H9 (cell line): Measurements from ENCODE around the gene ONECUT1. TPM values are rescaled to one million over a fixed set of nuclear protein-coding genes. Genes with fewer than 3 reads are reported as not detected.

Source experiments
- DNase-seq: peaks from one replicate; pipeline ENCODE4 v3.0.0-alpha.2; 2017
- H2AFZ ChIP-seq: one replicate; pipeline ENCODE4 v1.6.1; 2013; ENCODE audit warnings: mild to moderate bottlenecking, low read length, control low read depth, moderate library complexity
- H2AK5ac ChIP-seq: 2 replicates; pipeline ENCODE4 v1.6.1; 2013; ENCODE audit warnings: low read length, control low read depth, mixed read lengths; ENCODE audit not compliant: insufficient read length
- H2BK120ac ChIP-seq: one replicate; pipeline ENCODE4 v1.6.1; 2013; ENCODE audit warnings: low read depth, mild to moderate bottlenecking, low read length, control low read depth, inconsistent platforms; ENCODE audit not compliant: poor library complexity, severe bottlenecking
- H2BK12ac ChIP-seq: 2 replicates; pipeline ENCODE4 v1.6.1; 2013; ENCODE audit warnings: low read length, control low read depth, mixed read lengths, low read depth; ENCODE audit not compliant: insufficient read length
- H2BK15ac ChIP-seq: 2 replicates; pipeline ENCODE4 v1.6.1; 2013; ENCODE audit warnings: low read depth, low read length, control low read depth
- H2BK20ac ChIP-seq: one replicate; pipeline ENCODE4 v1.6.1; 2013; ENCODE audit warnings: low read depth, mild to moderate bottlenecking, low read length, control low read depth, inconsistent platforms; ENCODE audit not compliant: poor library complexity, severe bottlenecking
- H2BK5ac ChIP-seq: 2 replicates; pipeline ENCODE4 v1.6.1; 2013; ENCODE audit warnings: low read length, control low read depth, mixed read lengths; ENCODE audit not compliant: insufficient read length
- H3K14ac ChIP-seq: 2 replicates; pipeline ENCODE4 v1.6.1; 2013; ENCODE audit warnings: low read length, control low read depth; ENCODE audit not compliant: insufficient read depth
- H3K18ac ChIP-seq: 2 replicates; pipeline ENCODE4 v1.6.1; 2013; ENCODE audit warnings: low read depth, mild to moderate bottlenecking, mixed read lengths, low read length, control low read depth; ENCODE audit not compliant: insufficient read length
- H3K23ac ChIP-seq: 2 replicates; pipeline ENCODE4 v1.6.1; 2013; ENCODE audit warnings: low read length, control low read depth, mixed read lengths, low read depth; ENCODE audit not compliant: insufficient read length
- H3K23me2 ChIP-seq: 2 replicates; pipeline ENCODE4 v1.6.1; 2013; ENCODE audit warnings: low read depth, mild to moderate bottlenecking, mixed read lengths, low read length, control low read depth; ENCODE audit not compliant: insufficient read length, poor library complexity, severe bottlenecking
- H3K27ac ChIP-seq: 2 replicates; pipeline ENCODE4 v1.5.1; 2013; ENCODE audit warnings: low read length, control low read depth, mixed read lengths, low read depth; ENCODE audit not compliant: insufficient read length
- H3K27me3 ChIP-seq: 2 replicates; pipeline ENCODE4 v1.6.1; 2013; ENCODE audit warnings: low read length, control low read depth, inconsistent platforms; ENCODE audit not compliant: insufficient read depth
- H3K4ac ChIP-seq: 2 replicates; pipeline ENCODE4 v1.6.1; 2013; ENCODE audit warnings: low read depth, mild to moderate bottlenecking, control low read depth, inconsistent platforms, low read length, moderate library complexity
- H3K4me1 ChIP-seq: 2 replicates; pipeline ENCODE4 v1.6.1; 2013; ENCODE audit warnings: low read length, control low read depth, inconsistent platforms; ENCODE audit not compliant: insufficient read depth
- H3K4me2 ChIP-seq: 2 replicates; pipeline ENCODE4 v1.6.1; 2013; ENCODE audit warnings: low read length, control low read depth, mixed read lengths; ENCODE audit not compliant: insufficient read length, insufficient read depth
- H3K56ac ChIP-seq: 2 replicates; pipeline ENCODE4 v1.6.1; 2013; ENCODE audit warnings: low read depth, mild to moderate bottlenecking, mixed read lengths, low read length, control low read depth; ENCODE audit not compliant: insufficient read length
- H3K79me1 ChIP-seq: 2 replicates; pipeline ENCODE4 v1.6.1; 2013; ENCODE audit warnings: low read depth, mild to moderate bottlenecking, moderate library complexity, low read length, control low read depth, inconsistent platforms; ENCODE audit not compliant: insufficient read depth, poor library complexity, severe bottlenecking
- H3K79me2 ChIP-seq: 2 replicates; pipeline ENCODE4 v1.6.1; 2013; ENCODE audit warnings: low read length, control low read depth, inconsistent platforms; ENCODE audit not compliant: insufficient read depth
- H3K9ac ChIP-seq: 2 replicates; pipeline ENCODE4 v1.6.1; 2013; ENCODE audit warnings: low read length, control low read depth, mixed read lengths; ENCODE audit not compliant: insufficient read length; ENCODE audit errors: extremely low read depth
- H3K9me3 ChIP-seq: one replicate; pipeline ENCODE4 v1.6.1; 2013; ENCODE audit warnings: low read depth, low read length, inconsistent platforms; ENCODE audit not compliant: control insufficient read depth
- H3T11ph ChIP-seq: one replicate; pipeline ENCODE4 v1.6.1; 2013; ENCODE audit warnings: mild to moderate bottlenecking, low read length, control low read depth, inconsistent platforms
- H4K20me1 ChIP-seq: one replicate; pipeline ENCODE4 v1.6.1; 2013; ENCODE audit not compliant: control insufficient read depth, insufficient read length, insufficient read depth
- H4K5ac ChIP-seq: 2 replicates; pipeline ENCODE4 v1.6.1; 2013; ENCODE audit warnings: low read depth, mild to moderate bottlenecking, mixed read lengths, low read length, control low read depth; ENCODE audit not compliant: insufficient read length
- H4K8ac ChIP-seq: replicated peaks from 2 replicates; pipeline ENCODE4 v1.6.1; 2013; ENCODE audit warnings: low read length, control low read depth, mixed read lengths, low read depth; ENCODE audit not compliant: insufficient read length
- H4K91ac ChIP-seq: 2 replicates; pipeline ENCODE4 v1.6.1; 2013; ENCODE audit warnings: low read depth, mild to moderate bottlenecking, moderate library complexity, mixed read lengths, low read length, control low read depth; ENCODE audit not compliant: insufficient read length
- H3K27ac Mint-ChIP-seq, 3 experiments: 2 replicates in 2 of 3; 3 replicates in 1 of 3; pipeline ENCODE4 v1.8.0; 2020 to 2021; ENCODE audit warnings: mixed read lengths in 3 of 3, mild to moderate bottlenecking in 1 of 3, moderate library complexity in 1 of 3
- H3K27me3 Mint-ChIP-seq: 2 replicates; pipeline ENCODE4 v1.8.0; 2021; ENCODE audit warnings: low read depth, mild to moderate bottlenecking, moderate library complexity, mixed read lengths
- H3K36me3 Mint-ChIP-seq, 3 experiments: 2 replicates in 2 of 3; 3 replicates in 1 of 3; pipeline ENCODE4 v1.8.0; 2020 to 2021; ENCODE audit warnings: low read depth in 3 of 3, mixed read lengths in 3 of 3; ENCODE audit not compliant: insufficient read depth in 1 of 3
- H3K4me1 Mint-ChIP-seq, 2 experiments: 2 replicates each; pipeline ENCODE4 v1.8.0; 2020; ENCODE audit warnings: mixed read lengths in 2 of 2
- H3K4me3 Mint-ChIP-seq, 2 experiments: 2 replicates in 1 of 2; 3 replicates in 1 of 2; pipeline ENCODE4 v1.8.0; 2020 to 2021; ENCODE audit warnings: mild to moderate bottlenecking in 2 of 2, mixed read lengths in 2 of 2, moderate library complexity in 1 of 2
- H3K9me3 Mint-ChIP-seq, 2 experiments: 2 replicates in 1 of 2; 3 replicates in 1 of 2; pipeline ENCODE4 v1.8.0; 2020; ENCODE audit warnings: mild to moderate bottlenecking in 2 of 2, mixed read lengths in 2 of 2, moderate library complexity in 1 of 2
- WGBS: extraction: QIAGEN DNeasy Blood & Tissue Kit; methylation state at CpG from one replicate; pipeline ENCODE4 v1.1.7; 2013; ENCODE audit warnings: missing lambda C conversion rate, low lambda C conversion rate, mixed read lengths; ENCODE audit not compliant: insufficient read length; ENCODE audit errors: extremely low coverage; 5-methylcytosine and 5-hydroxymethylcytosine counted together
- total RNA-seq: library from RNA; stranded (reverse); gene quantifications from 2 replicates; pipeline ENCODE4 v1.2.1, GENCODE V29; 2021
- TF ChIP-seq, protein P1 (sequence below): fragments of 200-600 bp; sonication (generic); conservative IDR thresholded peaks from 3 replicates; pipeline ENCODE4 v1.8.0; 2021; ENCODE audit warnings: antibody characterized with exemption, mild to moderate bottlenecking

The ONECUT1 gene
- total RNA-seq, 1 experiment from 2014 or later: 14.1 TPM

DNA sequence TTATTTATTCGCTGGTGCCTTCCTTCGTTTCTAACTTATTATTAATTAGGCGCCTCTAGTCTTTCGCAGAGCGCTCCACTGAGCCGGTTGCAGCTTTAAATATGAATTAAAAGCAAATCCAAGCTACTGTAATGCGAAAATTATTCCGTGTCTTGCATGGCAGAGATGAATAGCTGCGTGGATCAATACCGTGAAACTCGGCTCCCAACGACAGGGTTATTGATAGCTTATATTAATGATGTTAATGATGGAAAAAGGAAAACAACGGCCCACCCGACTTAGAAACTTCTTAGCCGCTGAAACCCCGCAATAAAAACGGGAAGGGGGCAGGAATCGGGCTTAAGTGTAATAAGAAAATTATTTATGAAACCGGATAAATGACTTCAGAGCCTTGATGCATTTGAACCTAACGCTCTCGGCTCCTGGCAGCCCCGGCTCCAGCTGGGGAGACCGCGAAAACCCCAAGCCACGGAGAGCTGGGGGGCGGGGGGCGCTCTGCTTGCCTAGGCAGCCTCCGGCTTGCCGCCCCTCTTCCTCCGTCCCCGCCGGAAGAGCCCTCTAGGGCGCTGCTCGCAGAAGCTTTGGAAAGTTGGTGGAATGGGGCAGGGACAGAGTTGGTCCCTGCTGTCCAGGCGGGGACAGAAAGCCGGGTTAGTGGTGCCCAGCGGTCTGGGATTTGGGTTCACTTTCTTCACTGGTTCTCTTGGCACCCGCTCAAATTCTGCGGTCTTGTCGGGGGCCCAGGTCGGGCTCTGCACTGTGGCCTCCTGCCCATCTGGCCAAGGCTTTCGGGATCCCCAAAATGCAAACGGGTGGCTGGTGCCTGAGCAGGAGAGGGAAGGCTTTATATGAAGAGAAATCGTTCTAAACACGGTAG, 7.7 kb upstream of the ONECUT1 start:
- H3K4me1 ChIP-seq: peaks cover 15% of the 10 kb centered on the region
- H2AFZ ChIP-seq: no peak overlapping the region
- no peak overlapping the region for H3K18ac ChIP-seq
- H3K9me3 ChIP-seq: no peaks in the 10 kb centered on the region
- peaks cover 74% of the 10 kb centered on the region for H3K27me3 ChIP-seq
- no peaks in the 10 kb centered on the region; the same call in 1 of the 2 replicates for H3K79me2 ChIP-seq
- H3K9me3 Mint-ChIP-seq: peaks cover 0 to 7% of the 10 kb centered on the region in 2 experiments; a peak in 1 of 5 replicates
- H3K4me1 Mint-ChIP-seq: peaks cover 74% of the 10 kb centered on the region in 2 experiments
- H2BK12ac ChIP-seq: no peak overlapping the region
- no peaks in the 10 kb centered on the region for H4K20me1 ChIP-seq
- no peak overlapping the region for H3K14ac ChIP-seq
- H3K27ac ChIP-seq: no peak overlapping the region
- H2BK20ac ChIP-seq: no peak overlapping the region
- H3K79me1 ChIP-seq: no peaks in the 10 kb centered on the region
- H3K23me2 ChIP-seq: peaks cover 19% of the 10 kb centered on the region
- H3T11ph ChIP-seq: no peak overlapping the region
- WGBS: no CpG with 5 or more reads among the region's 45 CpGs
- no peak overlapping the region for H3K56ac ChIP-seq
- H4K5ac ChIP-seq: no peak overlapping the region
- H3K9ac ChIP-seq: no peak overlapping the region
- H4K91ac ChIP-seq: no peak overlapping the region
- no peak overlapping the region; a peak in 1 of 7 replicates for H3K27ac Mint-ChIP-seq
- peak overlapping the region; percentile 71 for H3K4me2 ChIP-seq
- H2BK15ac ChIP-seq: no peak overlapping the region
- H3K4ac ChIP-seq: no peak overlapping the region
- H2BK5ac ChIP-seq: no peak overlapping the region
- TF ChIP-seq, protein P1, sequence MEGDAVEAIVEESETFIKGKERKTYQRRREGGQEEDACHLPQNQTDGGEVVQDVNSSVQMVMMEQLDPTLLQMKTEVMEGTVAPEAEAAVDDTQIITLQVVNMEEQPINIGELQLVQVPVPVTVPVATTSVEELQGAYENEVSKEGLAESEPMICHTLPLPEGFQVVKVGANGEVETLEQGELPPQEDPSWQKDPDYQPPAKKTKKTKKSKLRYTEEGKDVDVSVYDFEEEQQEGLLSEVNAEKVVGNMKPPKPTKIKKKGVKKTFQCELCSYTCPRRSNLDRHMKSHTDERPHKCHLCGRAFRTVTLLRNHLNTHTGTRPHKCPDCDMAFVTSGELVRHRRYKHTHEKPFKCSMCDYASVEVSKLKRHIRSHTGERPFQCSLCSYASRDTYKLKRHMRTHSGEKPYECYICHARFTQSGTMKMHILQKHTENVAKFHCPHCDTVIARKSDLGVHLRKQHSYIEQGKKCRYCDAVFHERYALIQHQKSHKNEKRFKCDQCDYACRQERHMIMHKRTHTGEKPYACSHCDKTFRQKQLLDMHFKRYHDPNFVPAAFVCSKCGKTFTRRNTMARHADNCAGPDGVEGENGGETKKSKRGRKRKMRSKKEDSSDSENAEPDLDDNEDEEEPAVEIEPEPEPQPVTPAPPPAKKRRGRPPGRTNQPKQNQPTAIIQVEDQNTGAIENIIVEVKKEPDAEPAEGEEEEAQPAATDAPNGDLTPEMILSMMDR: no peak
- no peak overlapping the region for H3K23ac ChIP-seq
- no peak overlapping the region for H2AK5ac ChIP-seq
- H3K36me3 Mint-ChIP-seq: peaks cover 4 to 43% (median 21%) of the 10 kb centered on the region in 3 experiments; a peak in 5 of 7 replicates
- no peak overlapping the region for H4K8ac ChIP-seq
- peak; percentile 48 for DNase-seq
- peaks cover 24% of the 10 kb centered on the region for H3K27me3 Mint-ChIP-seq
- no peak overlapping the region for H2BK120ac ChIP-seq
- H3K4me3 Mint-ChIP-seq: peak overlapping the region in 1 of 2 experiments; percentile 75; a peak in 3 of 5 replicates
